ENCODE measurements around the gene NFATC2.
"Not testable (repeated sequence)": the region's sequence is repeated elsewhere in the genome, so short reads cannot be mapped to it uniquely, and the experiment has no call there.

NFATC2 gene

DNA sequence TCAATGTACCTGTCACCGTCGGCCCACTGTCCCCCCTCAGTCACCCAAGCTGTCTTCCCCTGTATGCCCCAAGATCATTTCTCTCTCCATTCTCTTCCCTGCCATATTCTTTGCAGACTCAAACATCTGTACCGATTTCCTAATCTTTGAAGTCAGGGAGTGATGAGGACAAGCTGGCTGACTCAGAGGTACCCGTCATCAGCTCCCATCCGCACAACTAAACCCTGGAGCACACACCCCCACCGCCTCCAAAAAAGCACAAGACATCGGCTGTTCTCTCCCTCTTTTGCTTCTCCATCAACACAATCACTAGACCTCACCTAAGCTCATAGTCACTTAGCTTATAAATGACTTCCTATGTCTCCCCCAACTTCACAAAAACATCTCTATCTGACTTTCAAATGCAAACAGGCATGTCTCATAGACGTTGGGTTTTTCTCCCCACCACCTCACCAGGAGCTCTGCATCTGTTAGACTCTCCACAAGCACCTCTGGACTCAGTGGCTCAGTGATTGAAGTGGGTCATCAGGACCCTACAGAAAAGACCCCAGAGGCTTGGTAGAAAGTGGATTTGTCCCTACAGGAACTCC is 11.5 kb upstream of the NFATC2 start:
- no peaks in the 10 kb centered on the region for H3K36me3 ChIP-seq (ENCODE audit: insufficient read depth, low read length)
- 67% methylated on average over 8 of the region's 8 CpGs for WGBS

DNA sequence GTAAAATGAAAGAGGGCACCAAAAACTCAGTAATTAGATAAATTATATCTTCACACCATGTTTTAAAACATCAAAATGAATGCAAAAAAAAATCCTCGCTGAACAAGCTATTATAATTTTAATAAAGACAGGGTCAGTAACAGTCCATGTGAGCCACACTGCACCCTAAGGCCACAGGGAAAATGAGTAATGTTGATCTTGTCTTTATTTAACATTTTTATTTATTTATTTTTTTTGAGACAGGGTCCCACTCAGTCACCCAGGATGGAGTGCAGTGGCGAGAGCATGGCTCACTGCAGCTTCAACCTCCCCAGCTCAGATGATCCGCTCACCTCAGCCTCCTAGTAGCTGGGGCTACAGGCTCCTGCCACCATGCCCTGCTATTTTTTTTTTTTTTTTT is 8.7 kb upstream of the NFATC2 start:
- Histone ChIP-seq H3K9ac (ENCODE audit: low read depth, low read length) (no peak overlapping the region), H3K27ac (ENCODE audit: low read depth, low read length) (no peak overlapping the region), H3K27me3 (ENCODE audit: insufficient read depth, low read length) (peaks cover 18% of the 10 kb centered on the region), H3K36me3 (ENCODE audit: insufficient read depth, low read length) (no peaks in the 10 kb centered on the region), H3K9me3 (ENCODE audit: insufficient read depth, low read depth, low read length) (no peaks in the 10 kb centered on the region), H3K4me3 (ENCODE audit: low read length) (no peak overlapping the region), H3K4me1 (ENCODE audit: insufficient read depth, low read length) (no peaks in the 10 kb centered on the region)
- WGBS = 95% methylated on average over 2 of the region's 3 CpGs

More for the DNA sequence above, 11.5 kb upstream of the NFATC2 start:
- H3K4me1 ChIP-seq (ENCODE audit: insufficient read depth, low read length) = no peaks in the 10 kb centered on the region
- H3K9me3 ChIP-seq (ENCODE audit: insufficient read depth, low read depth, low read length) = no peaks in the 10 kb centered on the region
- H3K4me3 ChIP-seq (ENCODE audit: low read length) = no peak overlapping the region
- H3K9ac ChIP-seq (ENCODE audit: low read depth, low read length) = no peak overlapping the region
- no peak overlapping the region for H3K27ac ChIP-seq (ENCODE audit: low read depth, low read length)
- H3K27me3 ChIP-seq (ENCODE audit: insufficient read depth, low read length) = peaks cover 4% of the 10 kb centered on the region

DNA sequence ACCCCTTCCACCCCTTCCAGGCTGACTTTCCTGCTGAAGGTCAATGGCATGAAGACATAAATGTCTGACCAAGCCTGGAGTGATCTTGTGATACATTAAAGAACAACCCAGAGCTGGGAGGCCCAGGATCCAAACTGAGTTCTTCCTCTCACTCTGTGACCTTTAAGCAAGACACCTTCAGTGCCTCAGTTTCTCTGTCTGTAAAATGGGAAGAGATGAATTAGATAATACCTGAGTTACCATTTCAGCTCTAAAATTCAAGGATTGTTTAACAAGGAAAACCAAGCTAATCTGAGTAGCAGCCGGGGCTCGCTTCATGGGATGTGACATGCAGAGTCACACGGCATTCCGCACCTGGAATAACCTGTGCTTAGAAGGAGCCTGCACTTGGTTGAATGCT is 7.0 kb upstream of the NFATC2 start:
- no peaks in the 10 kb centered on the region for H3K9me3 ChIP-seq (ENCODE audit: insufficient read depth, low read depth, low read length)
- H3K4me3 ChIP-seq (ENCODE audit: low read length) = no peak overlapping the region
- H3K36me3 ChIP-seq (ENCODE audit: insufficient read depth, low read length) = no peaks in the 10 kb centered on the region
- no peak overlapping the region for H3K9ac ChIP-seq (ENCODE audit: low read depth, low read length)
- H3K27ac ChIP-seq (ENCODE audit: low read depth, low read length) = no peak overlapping the region
- WGBS = 95% methylated on average over 4 of the region's 4 CpGs
- peaks cover 34% of the 10 kb centered on the region for H3K27me3 ChIP-seq (ENCODE audit: insufficient read depth, low read length)
- H3K4me1 ChIP-seq (ENCODE audit: insufficient read depth, low read length) = no peaks in the 10 kb centered on the region

DNA sequence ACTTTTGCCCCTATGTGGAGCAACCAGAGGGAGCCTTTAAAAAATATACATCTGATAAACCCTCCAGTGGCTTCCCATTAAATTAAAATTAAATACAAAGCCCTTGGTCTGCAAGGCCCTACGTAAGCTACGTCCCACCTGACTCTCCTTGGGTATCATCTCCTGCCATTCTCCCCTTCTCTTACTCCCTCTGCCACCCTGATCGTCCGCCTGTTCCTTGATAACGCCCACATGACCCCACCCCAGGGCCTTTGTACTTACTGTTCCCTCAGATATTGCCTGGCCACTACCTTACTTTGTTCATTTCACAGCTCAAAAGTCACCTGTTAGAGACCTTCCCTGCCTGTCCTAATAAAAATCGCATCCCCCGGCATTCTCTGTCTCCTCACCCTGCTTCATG is 5.4 kb upstream of the NFATC2 start:
- WGBS = 81% methylated on average over 7 of the region's 7 CpGs
- Histone ChIP-seq H3K4me1 (ENCODE audit: insufficient read depth, low read length) (0 out of 2 replicates have a peak, but pooled peaks cover 1% of the 10 kb centered on the region), H3K27me3 (ENCODE audit: insufficient read depth, low read length) (peaks cover 47% of the 10 kb centered on the region), H3K27ac (ENCODE audit: low read depth, low read length) (no peak overlapping the region), H3K4me3 (ENCODE audit: low read length) (no peak overlapping the region), H3K9ac (ENCODE audit: low read depth, low read length) (no peak overlapping the region), H3K36me3 (ENCODE audit: insufficient read depth, low read length) (no peaks in the 10 kb centered on the region), H3K9me3 (ENCODE audit: insufficient read depth, low read depth, low read length) (no peaks in the 10 kb centered on the region)

DNA sequence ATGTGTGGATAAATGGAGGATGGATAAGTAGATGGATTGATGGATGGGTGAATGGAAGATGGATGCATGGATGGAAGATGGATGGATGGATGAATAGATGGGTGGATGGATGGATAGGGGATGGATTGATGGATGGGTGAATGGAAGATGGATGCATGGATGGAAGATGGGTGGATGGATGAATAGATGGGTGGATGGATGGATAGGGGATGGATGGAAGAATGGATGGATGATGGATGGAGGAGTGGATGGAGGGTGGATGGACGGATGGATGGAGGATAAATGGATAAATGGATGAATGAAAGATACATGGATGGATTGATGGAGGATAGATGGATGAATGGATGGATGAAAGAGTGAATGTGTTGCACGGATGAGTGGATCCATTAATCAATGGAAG is 3.0 kb upstream of the NFATC2 start:
- 85% methylated on average over 2 of the region's 2 CpGs for WGBS
- Histone ChIP-seq H3K36me3 (ENCODE audit: insufficient read depth, low read length) (no peaks in the 10 kb centered on the region), H3K9me3 (ENCODE audit: insufficient read depth, low read depth, low read length) (no peaks in the 10 kb centered on the region), H3K27ac (ENCODE audit: low read depth, low read length) (no peak overlapping the region), H3K4me1 (ENCODE audit: insufficient read depth, low read length) (peaks cover 9% of the 10 kb centered on the region; the same call in 1 of the 2 replicates), H3K9ac (ENCODE audit: low read depth, low read length) (no peak overlapping the region), H3K27me3 (ENCODE audit: insufficient read depth, low read length) (peaks cover 50% of the 10 kb centered on the region), H3K4me3 (ENCODE audit: low read length) (no peak overlapping the region)

DNA sequence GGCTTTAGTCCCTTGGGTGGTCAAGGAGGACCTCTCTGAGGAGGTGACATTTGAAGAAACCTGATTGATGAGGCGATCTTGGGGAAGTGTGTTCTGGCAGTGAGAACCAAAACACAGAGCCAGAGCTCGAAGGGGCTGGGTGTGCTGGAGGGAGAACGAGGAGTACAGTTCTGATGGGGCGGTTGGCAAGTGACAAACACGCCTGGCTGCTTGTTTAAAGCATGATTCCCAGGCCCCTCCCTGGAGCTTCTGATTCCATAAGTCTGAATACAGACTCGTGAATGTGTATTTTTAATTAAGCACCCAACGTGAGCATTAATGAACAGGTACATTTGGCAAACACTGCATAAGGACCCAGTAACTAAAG is 886 bp upstream of the NFATC2 start:
- WGBS = 85% methylated on average over 7 of the region's 7 CpGs
- H3K36me3 ChIP-seq (ENCODE audit: insufficient read depth, low read length) = no peaks in the 10 kb centered on the region
- H3K27ac ChIP-seq (ENCODE audit: low read depth, low read length) = no peak overlapping the region
- H3K27me3 ChIP-seq (ENCODE audit: insufficient read depth, low read length) = peaks cover 50% of the 10 kb centered on the region
- no peak overlapping the region for H3K9ac ChIP-seq (ENCODE audit: low read depth, low read length)
- no peaks in the 10 kb centered on the region for H3K9me3 ChIP-seq (ENCODE audit: insufficient read depth, low read depth, low read length)
- peaks cover 9% of the 10 kb centered on the region; the same call in 1 of the 2 replicates for H3K4me1 ChIP-seq (ENCODE audit: insufficient read depth, low read length)
- no peak overlapping the region for H3K4me3 ChIP-seq (ENCODE audit: low read length)

DNA sequence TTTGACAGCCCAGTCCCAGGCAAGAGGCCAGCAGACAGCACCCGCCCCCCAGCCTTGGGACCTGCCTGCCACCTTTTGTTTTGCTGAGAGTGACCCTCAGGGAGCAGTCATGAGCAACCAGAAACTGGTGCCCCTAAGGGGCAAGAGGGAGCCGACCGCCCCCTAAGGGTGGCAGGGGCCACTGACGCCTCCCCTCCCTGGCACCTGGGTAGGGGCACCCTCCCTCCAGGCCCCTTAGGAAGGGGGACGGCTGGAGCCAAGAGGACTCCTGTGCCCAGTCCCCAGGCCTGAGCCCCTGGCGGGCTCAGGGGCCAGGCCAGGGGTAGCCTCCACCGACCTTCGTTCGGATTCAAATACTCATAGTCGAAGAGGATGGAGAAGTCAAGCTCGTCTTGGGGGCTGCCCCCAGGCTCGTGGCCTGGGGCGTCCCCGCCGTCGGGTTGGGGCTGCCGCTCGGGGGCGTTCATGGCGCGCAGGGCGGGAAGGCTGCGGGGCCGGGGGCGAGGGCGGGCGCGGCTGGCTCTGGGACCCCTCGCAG is 417 bp downstream of the NFATC2 start:
- H3K4me3 ChIP-seq (ENCODE audit: low read length) = peak overlapping the region; percentile 48
- H3K36me3 ChIP-seq (ENCODE audit: insufficient read depth, low read length) = no peaks in the 10 kb centered on the region
- H3K4me1 ChIP-seq (ENCODE audit: insufficient read depth, low read length) = peaks cover 9% of the 10 kb centered on the region; the same call in 1 of the 2 replicates
- peaks cover 41% of the 10 kb centered on the region for H3K27me3 ChIP-seq (ENCODE audit: insufficient read depth, low read length)
- H3K9me3 ChIP-seq (ENCODE audit: insufficient read depth, low read depth, low read length) = no peaks in the 10 kb centered on the region
- WGBS = 7% methylated on average over 29 of the region's 29 CpGs
- H3K27ac ChIP-seq (ENCODE audit: low read depth, low read length) = no peak overlapping the region
- no peak overlapping the region for H3K9ac ChIP-seq (ENCODE audit: low read depth, low read length)

DNA sequence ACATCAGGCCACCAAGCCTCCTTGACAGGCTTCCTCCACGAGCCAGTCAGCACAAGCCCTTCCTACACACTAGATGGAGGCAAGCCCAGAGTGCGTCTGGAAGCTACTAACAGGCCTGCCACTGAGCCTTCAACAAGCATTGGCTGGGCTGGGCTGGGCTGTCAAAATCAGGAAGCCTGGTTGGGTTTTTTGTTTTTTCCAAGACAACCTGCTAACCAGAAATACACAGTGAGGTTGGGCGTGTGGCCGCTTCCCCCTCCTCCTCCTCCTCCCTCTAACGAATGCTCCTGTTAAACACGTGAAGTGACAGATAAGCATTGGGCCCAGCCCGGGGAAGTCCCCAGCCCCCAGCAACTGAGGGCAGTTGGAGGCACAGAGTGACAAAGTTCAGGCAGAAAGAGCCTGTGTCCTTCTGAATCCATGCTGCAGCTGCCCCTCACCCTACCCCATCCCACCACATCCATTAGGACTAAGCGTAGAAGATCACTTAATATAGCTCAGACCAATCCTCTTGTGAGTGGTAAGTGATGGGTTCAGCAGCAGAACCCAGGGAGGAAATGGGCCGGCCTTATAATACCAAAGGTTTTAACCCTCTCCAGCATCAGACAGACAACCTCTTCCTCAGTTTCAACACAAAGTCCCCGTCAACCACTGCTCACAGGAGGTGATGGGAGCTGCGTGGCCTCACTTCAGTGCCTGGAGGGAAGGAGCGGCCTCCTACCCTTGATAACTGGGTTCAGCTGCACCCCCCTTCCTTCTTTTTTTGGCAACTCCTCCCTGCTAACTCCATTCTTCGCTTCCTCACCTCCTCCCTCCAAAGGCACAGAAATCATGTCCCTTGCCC is 1.1 kb downstream of the NFATC2 start:
- Histone ChIP-seq H3K27me3 (ENCODE audit: insufficient read depth, low read length) (peaks cover 34% of the 10 kb centered on the region), H3K9ac (ENCODE audit: low read depth, low read length) (no peak overlapping the region), H3K27ac (ENCODE audit: low read depth, low read length) (no peak overlapping the region), H3K9me3 (ENCODE audit: insufficient read depth, low read depth, low read length) (no peaks in the 10 kb centered on the region), H3K4me1 (ENCODE audit: insufficient read depth, low read length) (peaks cover 9% of the 10 kb centered on the region; the same call in 1 of the 2 replicates), H3K4me3 (ENCODE audit: low read length) (peak overlapping the region; percentile 48; the same call in 1 of the 2 replicates), H3K36me3 (ENCODE audit: insufficient read depth, low read length) (no peaks in the 10 kb centered on the region)
- WGBS = 36% methylated on average over 12 of the region's 13 CpGs

DNA sequence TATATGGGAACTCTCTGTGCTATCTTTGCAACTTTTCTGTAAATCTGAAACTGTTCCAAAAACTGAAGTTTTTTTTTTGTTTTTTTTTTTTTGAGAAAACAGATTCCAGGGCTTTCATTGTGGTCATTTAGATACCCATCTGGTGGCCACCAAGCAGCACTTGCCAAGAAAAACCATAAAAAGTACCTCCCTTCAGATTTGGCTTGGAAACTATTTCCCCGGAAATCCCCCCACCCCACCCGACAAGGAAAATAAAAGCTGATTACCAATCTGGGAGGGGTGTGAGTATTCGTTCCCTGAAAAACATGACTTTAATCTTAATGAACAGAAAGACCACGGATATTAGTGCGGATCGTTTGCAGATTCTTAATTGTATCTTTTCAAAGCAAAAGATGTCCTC is 1.9 kb downstream of the NFATC2 start:
- Histone ChIP-seq H3K36me3 (ENCODE audit: insufficient read depth, low read length) (no peaks in the 10 kb centered on the region), H3K27me3 (ENCODE audit: insufficient read depth, low read length) (peaks cover 27% of the 10 kb centered on the region), H3K27ac (ENCODE audit: low read depth, low read length) (no peak overlapping the region), H3K9me3 (ENCODE audit: insufficient read depth, low read depth, low read length) (no peaks in the 10 kb centered on the region), H3K4me3 (ENCODE audit: low read length) (no peak overlapping the region), H3K4me1 (ENCODE audit: insufficient read depth, low read length) (peaks cover 9% of the 10 kb centered on the region; the same call in 1 of the 2 replicates), H3K9ac (ENCODE audit: low read depth, low read length) (no peak overlapping the region)
- WGBS = 93% methylated on average over 6 of the region's 6 CpGs

DNA sequence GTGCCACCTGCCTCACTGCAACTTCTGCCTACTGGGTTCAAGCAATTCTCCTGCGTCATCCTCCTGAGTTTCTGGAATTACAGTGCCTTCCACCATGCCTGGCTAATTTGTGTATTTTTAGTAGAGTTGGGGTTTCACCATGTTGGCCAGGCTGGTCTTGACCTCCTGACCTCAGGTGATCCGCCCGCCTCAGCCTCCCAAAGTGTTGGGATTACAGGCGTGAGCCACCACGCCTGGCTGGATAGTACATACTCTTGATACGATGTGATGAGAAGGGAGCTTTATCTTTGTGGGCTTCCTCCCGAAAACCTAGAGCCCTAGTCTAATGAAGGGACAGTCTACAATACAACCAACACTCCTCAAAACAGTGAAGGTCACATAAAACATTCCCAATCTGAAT is 2.4 kb downstream of the NFATC2 start:
- not testable (repeated sequence) for H3K4me3 ChIP-seq (ENCODE audit: low read length); H3K4me1 ChIP-seq (ENCODE audit: insufficient read depth, low read length); H3K36me3 ChIP-seq (ENCODE audit: insufficient read depth, low read length); H3K9me3 ChIP-seq (ENCODE audit: insufficient read depth, low read depth, low read length); H3K9ac ChIP-seq (ENCODE audit: low read depth, low read length); H3K27ac ChIP-seq (ENCODE audit: low read depth, low read length)
- 84% methylated on average over 7 of the region's 7 CpGs for WGBS
- peaks cover 22% of the 10 kb centered on the region for H3K27me3 ChIP-seq (ENCODE audit: insufficient read depth, low read length)
